C1 segment of cervical spinal cord (tissue), 14 donors: ENCODE results near the gene PATL2.
"Not testable (repeated sequence)": the region's sequence is repeated elsewhere in the genome, so short reads cannot be mapped to it uniquely, and the experiment has no call there.

Experiments
- DNase-seq, 14 donors: peaks; one replicate each; lab custom pipeline; 2025; lab: John Stamatoyannopoulos, UW

Gene PATL2

DNA sequence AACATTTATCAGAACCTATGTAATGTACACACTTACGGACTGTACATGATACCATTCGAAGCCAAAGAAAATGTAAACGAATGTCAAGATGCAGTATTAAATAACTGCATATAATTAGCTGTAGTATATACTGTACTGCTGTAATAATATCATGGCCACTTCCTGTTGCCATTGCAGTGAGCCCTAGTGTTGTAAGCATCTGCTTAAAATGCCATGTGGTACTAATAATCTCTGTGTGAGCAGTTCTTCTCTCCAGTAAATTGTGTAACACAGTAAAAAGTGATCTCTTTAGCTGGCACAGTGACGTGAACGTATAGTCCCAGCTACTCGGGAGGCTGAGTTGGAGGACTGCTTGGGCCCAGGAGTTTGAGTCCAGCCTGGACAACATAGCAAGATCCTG is 56.3 kb downstream of the PATL2 start:
- no peak for DNase-seq

DNA sequence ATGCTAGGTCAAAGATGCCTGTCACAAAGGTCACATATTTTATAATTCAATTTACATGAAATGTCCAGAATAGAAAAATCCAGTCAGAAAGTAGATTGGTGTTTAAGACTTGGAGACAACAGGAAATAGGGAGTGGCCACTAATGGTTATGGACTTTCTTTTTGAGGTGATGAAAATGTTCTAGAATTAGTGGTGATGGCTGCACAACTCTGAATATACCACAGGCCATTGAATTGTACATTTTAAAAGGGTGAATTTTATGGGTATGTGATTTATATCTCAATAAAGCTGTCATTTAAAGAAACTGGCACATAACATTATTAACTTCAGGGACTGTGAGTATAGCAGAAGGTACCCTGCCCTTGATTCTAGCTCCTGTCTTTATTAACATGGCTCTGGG is 63.5 kb downstream of the PATL2 start:
- DNase-seq: no peak

DNA sequence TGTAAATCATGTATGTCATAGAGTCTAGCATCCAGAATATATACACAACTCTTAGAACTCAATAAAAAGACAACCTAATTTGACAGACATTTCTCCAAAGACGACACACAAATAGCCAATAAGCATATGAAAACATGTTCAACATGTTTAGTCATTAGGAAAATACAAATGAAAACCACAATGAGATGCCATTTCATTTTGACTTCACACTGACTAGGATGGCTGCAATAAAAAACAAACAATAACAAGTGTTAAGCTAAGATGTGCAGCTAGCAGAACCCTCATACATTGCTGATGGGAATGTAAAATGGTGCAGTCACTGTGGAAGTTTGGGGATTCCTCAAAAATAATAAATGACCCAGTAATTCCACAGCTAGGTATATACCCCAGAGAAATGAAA is 64.1 kb downstream of the PATL2 start:
- DNase-seq: no peak

DNA sequence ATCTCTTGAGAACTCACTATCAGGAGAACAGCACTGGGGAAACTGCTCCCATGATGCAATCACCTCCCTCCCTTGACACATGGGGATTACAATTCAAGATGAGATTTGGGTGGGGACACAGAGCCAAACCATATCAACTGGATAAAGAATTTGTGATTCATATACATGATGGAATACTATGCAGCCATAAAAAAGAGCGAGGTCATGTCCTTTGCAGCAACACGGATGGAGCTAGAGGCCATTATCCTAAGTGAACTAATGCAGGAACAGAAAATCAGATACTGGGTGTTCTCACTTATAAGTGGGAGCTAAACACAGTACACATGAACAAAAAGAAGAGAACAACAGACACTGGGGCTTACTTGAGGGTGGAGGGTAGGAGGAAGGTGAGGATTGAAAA is 64.7 kb downstream of the PATL2 start:
- no peak for DNase-seq

DNA sequence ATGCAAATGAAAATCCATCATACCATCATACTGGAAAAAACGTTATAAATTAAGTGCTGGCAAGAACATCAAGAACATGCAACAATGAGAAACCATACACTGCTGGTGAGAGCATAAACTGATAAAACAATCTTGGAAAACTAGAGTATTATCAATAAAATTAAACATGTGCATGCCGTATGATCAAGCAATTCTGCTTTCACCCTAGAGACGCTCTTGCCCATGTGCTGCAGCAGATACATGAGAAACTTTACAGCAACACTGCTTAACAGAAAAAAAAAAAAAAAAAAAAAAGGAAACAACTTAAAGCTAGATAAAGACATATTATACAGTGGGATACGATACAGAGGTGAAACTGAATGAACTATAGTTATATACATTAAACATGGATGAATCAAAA is 69.5 kb downstream of the PATL2 start:
- DNase-seq: no peak

DNA sequence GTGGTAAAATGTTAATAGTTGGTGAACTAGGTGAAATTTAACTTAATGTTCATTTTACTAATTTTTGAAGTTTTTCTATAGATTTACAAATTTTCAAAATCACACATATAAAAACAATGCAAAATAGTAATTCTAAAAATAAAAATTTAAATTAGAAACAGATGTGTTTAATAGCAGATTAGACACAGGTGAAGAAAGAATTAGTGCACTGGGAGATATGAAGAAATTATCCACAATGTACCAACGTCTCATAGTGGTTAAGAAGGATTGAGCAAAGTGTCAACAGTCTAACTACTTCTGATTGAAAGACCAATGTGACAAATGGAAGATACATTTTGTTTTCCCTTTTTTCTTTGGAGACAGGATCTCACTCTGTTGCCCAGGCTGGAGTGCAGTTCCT is 74.1 kb downstream of the PATL2 start:
- no peak for DNase-seq

DNA sequence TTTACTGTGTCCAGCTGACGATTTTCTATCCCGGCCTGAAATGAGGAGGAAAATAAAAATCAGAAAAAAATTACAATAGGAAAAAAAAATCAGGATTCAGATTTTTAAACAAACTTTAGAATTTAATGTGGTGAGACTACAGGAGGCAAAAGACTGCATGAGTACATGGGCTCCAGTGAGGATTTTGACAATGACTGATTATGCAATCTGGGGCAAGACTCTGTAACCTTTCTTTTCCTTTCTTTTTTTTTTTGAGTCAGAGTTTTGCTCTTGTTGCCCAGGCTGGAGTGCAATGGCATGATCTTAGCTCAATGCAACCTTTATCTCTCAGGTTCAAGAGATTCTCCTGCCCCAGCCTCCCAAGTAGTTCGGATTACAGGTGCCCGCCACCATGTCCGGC is 77.5 kb downstream of the PATL2 start:
- no peak for DNase-seq

DNA sequence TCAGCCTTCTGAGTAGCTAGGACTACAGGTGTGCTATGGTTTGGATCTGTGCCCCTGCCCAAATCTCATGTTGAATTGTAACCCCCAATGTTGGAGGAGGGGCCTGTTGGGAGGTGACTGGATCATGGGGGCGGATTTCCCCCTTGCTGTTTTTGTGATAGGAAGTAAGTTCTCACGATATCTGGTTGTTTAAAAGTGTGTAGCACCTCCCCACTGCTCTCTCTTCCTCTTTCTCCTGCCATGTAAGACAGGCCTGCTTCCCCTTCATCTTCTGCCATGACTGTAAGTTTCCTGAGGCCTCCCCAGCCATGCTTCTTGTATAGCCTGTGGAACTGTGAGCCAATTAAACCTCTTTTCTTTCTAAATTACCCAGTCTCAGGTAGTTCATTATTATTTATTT is 85.8 kb downstream of the PATL2 start:
- not testable (repeated sequence) for DNase-seq

DNA sequence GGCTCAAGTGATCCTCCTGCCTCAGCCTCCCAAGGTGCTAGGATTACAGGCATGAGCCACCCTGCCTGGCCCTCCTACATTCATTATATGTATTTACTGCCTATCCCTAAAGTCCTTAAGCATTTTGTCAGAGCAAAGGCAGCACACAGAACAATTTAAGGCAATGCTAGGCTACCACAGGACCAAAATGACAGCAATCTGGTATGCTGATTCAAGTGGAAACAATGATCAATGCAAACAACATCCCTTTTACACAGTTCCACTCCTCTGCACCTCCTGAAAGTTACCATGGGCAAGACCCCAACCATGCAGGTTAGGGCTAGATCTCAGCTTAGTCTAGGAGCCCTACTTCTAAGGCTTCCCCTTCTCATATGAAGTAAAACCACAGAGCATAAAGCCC is 87.9 kb downstream of the PATL2 start:
- no peak for DNase-seq

DNA sequence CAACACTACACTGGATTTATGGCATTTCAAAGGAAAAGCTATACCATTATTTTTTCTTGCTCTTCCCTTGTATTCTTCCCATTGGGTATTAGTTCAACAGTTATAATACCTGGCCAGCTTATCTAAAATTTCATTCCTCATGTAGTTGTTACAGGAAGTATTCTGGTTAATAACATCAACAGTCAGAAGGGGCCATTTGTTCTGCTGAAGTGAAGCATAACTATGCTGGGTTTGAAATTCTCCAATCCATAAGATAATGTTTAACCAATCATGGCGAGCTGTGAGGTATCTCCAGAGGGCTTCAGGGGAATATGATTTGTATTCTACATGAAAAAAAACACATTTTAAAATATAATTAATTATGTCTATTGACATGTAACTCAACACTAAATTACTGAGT is 91.0 kb downstream of the PATL2 start:
- no peak for DNase-seq

DNA sequence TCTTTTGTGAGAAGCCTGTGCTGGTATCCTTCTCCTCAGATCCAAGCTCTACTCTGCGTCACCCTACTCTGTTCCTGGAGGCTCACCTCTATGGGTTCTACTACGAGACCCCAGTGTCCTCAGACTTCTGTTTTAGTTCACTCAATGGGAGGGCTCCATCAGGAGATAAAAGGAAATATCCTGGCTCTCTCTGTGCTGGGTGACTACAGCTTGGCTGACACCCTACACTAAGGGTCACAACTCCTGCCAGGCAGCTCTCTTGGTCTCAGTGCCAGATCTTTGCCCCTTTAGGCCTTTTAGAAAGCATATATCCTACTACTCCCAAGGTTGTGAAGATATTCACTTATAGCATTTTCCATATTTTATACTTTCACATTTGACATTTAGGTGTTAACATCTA is 94.1 kb downstream of the PATL2 start:
- DNase-seq: no peak
